Liver (tissue), 9 donors: Measurements from ENCODE around the gene MCF2L2. TPM values are rescaled to one million over a fixed set of nuclear protein-coding genes. Genes with fewer than 3 reads are reported as not detected.

Experiments
- DNase-seq: peaks from one replicate; pipeline ENCODE4 v3.0.0-alpha.2; 2017; ENCODE audit warnings: low spot score
- H3K27ac ChIP-seq, 2 donors: one replicate each; pipeline ENCODE4 v1.7.0; 2013; ENCODE audit warnings: inconsistent platforms in 2 of 2, low read length in 2 of 2, control low read depth in 1 of 2, low read depth in 1 of 2, mild to moderate bottlenecking in 1 of 2
- H3K27me3 ChIP-seq, 4 donors: one replicate each; pipeline versions ENCODE4 v1.6.1 to v1.7.0; 2013; ENCODE audit warnings: low read length in 3 of 4, inconsistent platforms in 1 of 4, mild to moderate bottlenecking in 1 of 4, moderate library complexity in 1 of 4; ENCODE audit not compliant: control insufficient read depth in 4 of 4, insufficient read depth in 4 of 4
- H3K36me3 ChIP-seq, 4 donors: one replicate each; pipeline versions ENCODE4 v1.6.1 to v1.7.0; 2013; ENCODE audit warnings: low read length in 3 of 4, mild to moderate bottlenecking in 3 of 4, low read depth in 1 of 4, moderate library complexity in 1 of 4; ENCODE audit not compliant: control insufficient read depth in 4 of 4, insufficient read depth in 3 of 4
- H3K4me1 ChIP-seq, 4 donors: one replicate each; pipeline versions ENCODE4 v1.6.1 to v1.7.0; 2013; ENCODE audit warnings: low read length in 3 of 4, mild to moderate bottlenecking in 3 of 4, moderate library complexity in 1 of 4; ENCODE audit not compliant: control insufficient read depth in 4 of 4, insufficient read depth in 4 of 4
- H3K4me3 ChIP-seq, 3 donors: one replicate each; pipeline versions ENCODE4 v1.6.1 to v1.7.0; 2013; ENCODE audit warnings: low read length in 3 of 3, control low read depth in 1 of 3, low read depth in 1 of 3, mild to moderate bottlenecking in 1 of 3
- H3K9ac ChIP-seq, 2 donors: one replicate each; pipeline ENCODE4 v1.7.0; 2013; ENCODE audit warnings: low read length in 2 of 2, mild to moderate bottlenecking in 2 of 2, moderate library complexity in 2 of 2, control low read depth in 1 of 2, low read depth in 1 of 2
- H3K9me3 ChIP-seq, 4 donors: one replicate each; pipeline versions ENCODE4 v1.6.1 to v1.7.0; 2013; ENCODE audit warnings: low read length in 3 of 4; ENCODE audit not compliant: control insufficient read depth in 4 of 4
- ATF3 ChIP-seq: IDR thresholded peaks from 2 replicates; pipeline ENCODE4 v1.6.1; 2016; ENCODE audit warnings: antibody characterized with exemption
- CTCF ChIP-seq: fragments of 150-350 bp; IDR thresholded peaks from 2 replicates; pipeline ENCODE4 v1.5.1; 2017; ENCODE audit warnings: improper control_type of control experiment, low read depth, low read length; ENCODE audit not compliant: missing input control
- EGR1 ChIP-seq, 2 donors: IDR thresholded peaks; 2 replicates each; pipeline ENCODE4 v1.6.1; 2016 to 2018; ENCODE audit warnings: antibody characterized with exemption in 2 of 2, low read depth in 2 of 2
- FOXA1 ChIP-seq: IDR thresholded peaks from 2 replicates; pipeline ENCODE4 v1.6.1; 2016; ENCODE audit warnings: antibody characterized with exemption
- FOXA2 ChIP-seq: IDR thresholded peaks from 2 replicates; pipeline ENCODE4 v1.6.1; 2016; ENCODE audit warnings: antibody characterized with exemption
- GABPA ChIP-seq, 2 donors: IDR thresholded peaks in 1 of 2; conservative IDR thresholded peaks in 1 of 2; 2 replicates each; pipeline ENCODE4 v1.6.1; 2016; ENCODE audit warnings: antibody characterized with exemption in 2 of 2, mild to moderate bottlenecking in 1 of 2, moderate library complexity in 1 of 2
- HNF4A ChIP-seq, 2 donors: conservative IDR thresholded peaks; 2 replicates each; pipeline ENCODE4 v1.6.1; 2016; ENCODE audit warnings: antibody characterized with exemption in 2 of 2, mild to moderate bottlenecking in 2 of 2
- HNF4G ChIP-seq: IDR thresholded peaks from 2 replicates; pipeline ENCODE4 v1.6.1; 2016; ENCODE audit warnings: antibody characterized with exemption
- JUND ChIP-seq, 2 donors: IDR thresholded peaks; 2 replicates each; pipeline ENCODE4 v1.6.1; 2016; ENCODE audit warnings: antibody characterized with exemption in 2 of 2
- MAX ChIP-seq: IDR thresholded peaks from 2 replicates; pipeline ENCODE4 v1.6.1; 2016; ENCODE audit warnings: antibody characterized with exemption
- NR2F2 ChIP-seq: IDR thresholded peaks from 2 replicates; pipeline ENCODE4 v1.6.1; 2016; ENCODE audit warnings: antibody characterized with exemption
- RAD21 ChIP-seq, 2 donors: IDR thresholded peaks; 2 replicates each; pipeline ENCODE4 v1.6.1; 2016; ENCODE audit warnings: antibody characterized with exemption in 2 of 2, mild to moderate bottlenecking in 2 of 2
- REST ChIP-seq: IDR thresholded peaks from 2 replicates; pipeline ENCODE4 v1.6.1; 2016; ENCODE audit warnings: antibody characterized with exemption, mild to moderate bottlenecking
- RXRA ChIP-seq, 2 donors: IDR thresholded peaks; 2 replicates each; pipeline ENCODE4 v1.6.1; 2017 to 2018; ENCODE audit warnings: antibody characterized with exemption in 2 of 2, mild to moderate bottlenecking in 1 of 2
- SP1 ChIP-seq: IDR thresholded peaks from 2 replicates; pipeline ENCODE4 v1.6.1; 2018; ENCODE audit warnings: antibody characterized with exemption, mild to moderate bottlenecking
- TAF1 ChIP-seq: conservative IDR thresholded peaks from 2 replicates; pipeline ENCODE4 v1.6.1; 2016; ENCODE audit warnings: antibody characterized with exemption, mild to moderate bottlenecking
- YY1 ChIP-seq: IDR thresholded peaks from 2 replicates; pipeline ENCODE4 v1.6.1; 2016; ENCODE audit warnings: antibody characterized with exemption, mild to moderate bottlenecking
- ZBTB33 ChIP-seq: IDR thresholded peaks from 2 replicates; pipeline ENCODE4 v1.6.1; 2016; ENCODE audit warnings: antibody characterized with exemption
- WGBS: extraction: QIAGEN DNeasy Blood & Tissue Kit; methylation state at CpG from one replicate; pipeline ENCODE4 v1.1.7; 2013; 5-methylcytosine and 5-hydroxymethylcytosine counted together
- polyA plus RNA-seq, 2 donors: library from polyadenylated mRNA; stranded (reverse) in 1 of 2; unstranded in 1 of 2; fragments of 200-250 nt in 1 of 2; fragments of >200 nt in 1 of 2; fragmentation: Nextera tagmentation in 1 of 2; extraction: Ambion mirVana in 1 of 2; gene quantifications; one replicate each; pipeline versions ENCODE4 v1.2.1 to v1.2.3, GENCODE V29; 2013 to 2015
- total RNA-seq, 2 donors: library from RNA; depleted of rRNA; stranded (reverse); fragments of >200 nt; gene quantifications; one replicate each; pipeline ENCODE4 v1.2.3, GENCODE V29; 2014
- donor health status: healthy.
- donor health status: healthy.
- donor health status: healthy.
- donor health status: healthy.
- donor health status: healthy.

The MCF2L2 gene
- total and polyA plus RNA-seq, 4 donors: 0.02 to 0.47 (median 0.17) TPM; not detected in 1

- no peak for TF ChIP-seq REST
- TF ChIP-seq JUND (IDR thresholded peaks at IDR 0.05): no peak
Measured at GRCh38 chr3:183153210-183153950, 275.0 kb downstream of the MCF2L2 start (continued).

GRCh38 chr3:183151821-183152351 is 276.5 kb downstream of the MCF2L2 start:
- no peak overlapping the region for H3K27ac ChIP-seq
- H3K4me1 ChIP-seq: no peaks in the 10 kb centered on the region
- DNase-seq: no peak
- no peak overlapping the region for H3K4me3 ChIP-seq
- H3K27me3 ChIP-seq: no peaks in the 10 kb centered on the region
- H3K36me3 ChIP-seq: no peaks in the 10 kb centered on the region
- H3K9me3 ChIP-seq: no peaks in the 10 kb centered on the region
- 60% methylated on average over 6 of the region's 6 CpGs for WGBS
- TF ChIP-seq RAD21 (IDR thresholded peaks at IDR 0.05) (no peak), FOXA2 (no peak), HNF4A (conservative IDR thresholded peaks at IDR 0.05) (no peak), GABPA (IDR thresholded peaks at IDR 0.05 in 1 of 2, conservative IDR thresholded peaks at IDR 0.05 in 1 of 2) (no peak), NR2F2 (no peak), MAX (no peak), CTCF (no peak), SP1 (no peak), YY1 (no peak), HNF4G (no peak), ATF3 (no peak), EGR1 (IDR thresholded peaks at IDR 0.05; ENCODE audit: low read depth in 2 of 2) (no peak), ZBTB33 (no peak), REST (no peak), FOXA1 (no peak), JUND (IDR thresholded peaks at IDR 0.05) (no peak), RXRA (IDR thresholded peaks at IDR 0.05) (no peak), TAF1 (no peak)
- no peak overlapping the region for H3K9ac ChIP-seq
